Measurements from ENCODE around the gene ZNF79.
"Not testable (repeated sequence)": the region's sequence is repeated elsewhere in the genome, so short reads cannot be mapped to it uniquely, and the experiment has no call there.

- TF ChIP-seq CTCF, POLR2A (IDR thresholded peaks at IDR 0.05): not testable (repeated sequence)
These were observed 42.3 kb downstream of the ZNF79 start for GRCh38 chr9:127466407-127466917.

All from prostate gland (tissue), 2 donors.